HUDEP-2 (cell line): ENCODE results near the gene CACNA1B.

Experiments
- DNase-seq, 76 experiments: peaks; one replicate each; lab custom pipeline; 2025; ENCODE audit not compliant: unreplicated experiment in 76 of 76; lab: John Stamatoyannopoulos, UW

Gene CACNA1B

GRCh38 chr9:138025908-138026307 lies 148.3 kb downstream of the CACNA1B start:
- DNase-seq, result no peak

GRCh38 chr9:138028596-138028995 lies 151.0 kb downstream of the CACNA1B start:
- no peak for DNase-seq

GRCh38 chr9:138031186-138031585 lies 153.6 kb downstream of the CACNA1B start:
- no peak for DNase-seq

GRCh38 chr9:138033950-138034349 lies 156.4 kb downstream of the CACNA1B start:
- DNase-seq, result no peak

GRCh38 chr9:138037140-138037539 lies 159.6 kb downstream of the CACNA1B start:
- no peak for DNase-seq

GRCh38 chr9:138038244-138038671 lies 160.7 kb downstream of the CACNA1B start:
- no peak for DNase-seq

- no peak for DNase-seq
These were observed 163.2 kb downstream of the CACNA1B start for GRCh38 chr9:138040446-138041430.

- DNase-seq, result no peak
These were observed 164.6 kb downstream of the CACNA1B start for GRCh38 chr9:138042146-138042545.

GRCh38 chr9:138042640-138043039 lies 165.1 kb downstream of the CACNA1B start:
- DNase-seq, result no peak

GRCh38 chr9:138043061-138043410 lies 165.5 kb downstream of the CACNA1B start:
- no peak for DNase-seq

GRCh38 chr9:138043411-138044345 lies 166.1 kb downstream of the CACNA1B start:
- DNase-seq, result no peak

- no peak for DNase-seq
These were observed 167.2 kb downstream of the CACNA1B start for GRCh38 chr9:138044485-138045383.

GRCh38 chr9:138045541-138046490 lies 168.2 kb downstream of the CACNA1B start:
- DNase-seq, result no peak

GRCh38 chr9:138046641-138047301 lies 169.2 kb downstream of the CACNA1B start:
- DNase-seq, result no peak

GRCh38 chr9:138047469-138048040 lies 170.0 kb downstream of the CACNA1B start:
- DNase-seq, result no peak

- no peak for DNase-seq
These were observed 170.6 kb downstream of the CACNA1B start for GRCh38 chr9:138048184-138048583.

GRCh38 chr9:138049085-138049778 lies 171.7 kb downstream of the CACNA1B start:
- DNase-seq, result no peak
